OCI-LY7 (cell line): ENCODE measurements around the gene PTPN9. TPM values are rescaled to one million over a fixed set of nuclear protein-coding genes. Genes with fewer than 3 reads are reported as not detected.
A peak's percentile ranks its signal among the peaks of the same experiment; 100 is the strongest.

Experiments used
- BruUV-seq: library from RNA; stranded (reverse); fragments of 400-500 nt; replicated peaks from 2 replicates; lab custom pipeline; 2021; lab: Mats Ljungman, UMichigan
- CTCF ChIA-PET: fragments of 300-600 bp; sonication (Branson Sonifier 250); formaldehyde crosslinking; loops from one replicate; lab custom pipeline; 2022; ENCODE audit warnings: antibody characterized with exemption; ENCODE audit not compliant: unreplicated experiment; lab: Charles Lee
- POLR2A ChIA-PET: fragments of 300-600 bp; sonication (Branson Sonifier 250); formaldehyde crosslinking; loops from one replicate; lab custom pipeline; 2022; ENCODE audit warnings: antibody characterized with exemption; lab: Charles Lee
- DNase-seq: peaks from one replicate; pipeline ENCODE4 v3.0.0-alpha.2; 2015; ENCODE audit warnings: low spot score
- H2AFZ ChIP-seq: fragments of 200-600 bp; sonication (generic), shearing (Covaris generic); 2 replicates; pipeline ENCODE4 v1.6.1; 2014; ENCODE audit warnings: mild to moderate bottlenecking, antibody characterized with exemption, low read length, moderate library complexity
- H3K27ac ChIP-seq: fragments of 200-600 bp; sonication (generic); 2 replicates; pipeline ENCODE4 v1.5.1; 2014; ENCODE audit warnings: mixed run types, low read depth, mild to moderate bottlenecking, moderate library complexity, low read length, inconsistent platforms; ENCODE audit not compliant: poor library complexity, severe bottlenecking
- H3K36me3 ChIP-seq: fragments of 200-600 bp; sonication (generic); 2 replicates; pipeline ENCODE4 v1.6.1; 2014; ENCODE audit warnings: mild to moderate bottlenecking, antibody characterized with exemption, low read length, moderate library complexity, mixed read lengths; ENCODE audit not compliant: insufficient read depth
- H3K4me1 ChIP-seq: fragments of 200-600 bp; sonication (generic); 2 replicates; pipeline ENCODE4 v1.5.1; 2014; ENCODE audit warnings: mild to moderate bottlenecking, low read length; ENCODE audit not compliant: insufficient read depth, poor library complexity, severe bottlenecking
- H3K4me2 ChIP-seq: fragments of 200-600 bp; sonication (generic); 2 replicates; pipeline ENCODE4 v1.6.1; 2014; ENCODE audit warnings: mild to moderate bottlenecking, low read length
- H3K4me3 ChIP-seq: fragments of 200-600 bp; sonication (generic); 2 replicates; pipeline ENCODE4 v1.5.1; 2014; ENCODE audit warnings: mild to moderate bottlenecking, low read depth, low read length; ENCODE audit not compliant: poor library complexity, severe bottlenecking
- H3K79me2 ChIP-seq: fragments of 200-600 bp; sonication (generic); 2 replicates; pipeline ENCODE4 v1.6.1; 2016; ENCODE audit warnings: low read depth, mild to moderate bottlenecking, low read length, moderate library complexity, mixed read lengths; ENCODE audit not compliant: insufficient read depth
- H3K9me2 ChIP-seq: fragments of 200-600 bp; sonication (generic); 2 replicates; pipeline ENCODE4 v1.6.1; 2016; ENCODE audit warnings: mild to moderate bottlenecking, low read length, mixed read lengths; ENCODE audit not compliant: insufficient read depth
- H3K9me3 ChIP-seq: fragments of 200-600 bp; sonication (generic); 2 replicates; pipeline ENCODE4 v1.6.1; 2014; ENCODE audit warnings: mild to moderate bottlenecking, mixed run types, low read length, mixed read lengths
- H4K20me1 ChIP-seq: fragments of 200-600 bp; sonication (generic); 2 replicates; pipeline ENCODE4 v1.6.1; 2014; ENCODE audit warnings: mild to moderate bottlenecking, antibody characterized with exemption, low read length, moderate library complexity, mixed read lengths; ENCODE audit not compliant: insufficient read depth
- EZH2phosphoT487 ChIP-seq: fragments of 200-600 bp; sonication (generic); IDR thresholded peaks from 2 replicates; pipeline ENCODE4 v1.6.1; 2018; ENCODE audit warnings: low read depth, borderline replicate concordance, mild to moderate bottlenecking, mixed run types, antibody characterized with exemption, low read length, moderate library complexity, mixed read lengths
- intact Hi-C: fragments of 100-400 bp; cut with micrococcal nuclease; formaldehyde crosslinking; loops from one replicate; pipeline ENCODE4 v1.10.0; 2022; ENCODE audit not compliant: unreplicated experiment
- total RNA-seq, 2 experiments: library from RNA; depleted of rRNA in 1 of 2; stranded (reverse); fragments of >200 nt in 1 of 2; shearing (Covaris generic) in 1 of 2; gene quantifications; 2 replicates each; pipeline ENCODE4 v1.2.3, GENCODE V29; 2014 to 2022
- TF ChIP-seq, protein P1 (sequence below): fragments of 200-600 bp; sonication (generic); conservative IDR thresholded peaks from 2 replicates; pipeline ENCODE4 v1.5.1; 2014; ENCODE audit warnings: mild to moderate bottlenecking, antibody characterized with exemption, low read length, moderate library complexity, mixed read lengths

Gene PTPN9
- total RNA-seq, 2 experiments from 2014 or later, result 16.5 to 38.5 TPM

DNA sequence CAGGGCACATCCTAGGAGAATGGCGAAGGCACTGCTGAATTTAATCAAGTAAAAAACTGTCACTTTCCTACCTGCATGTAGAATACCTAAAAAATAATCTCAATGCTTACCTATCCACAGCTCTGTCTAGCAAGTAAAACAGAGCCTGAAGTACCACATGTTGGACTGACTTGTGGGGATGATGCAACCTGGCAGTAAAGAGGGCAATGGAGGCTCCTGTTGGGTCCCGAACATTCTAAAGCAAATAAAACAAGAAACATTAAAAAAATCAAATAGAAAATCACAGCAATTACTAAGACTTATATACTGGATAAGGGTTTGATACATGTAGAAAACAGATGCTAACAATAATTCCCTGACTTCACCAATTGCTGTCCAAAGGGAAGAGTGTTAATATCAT is 56.1 kb downstream of the PTPN9 start:
- ChIA-PET CTCF (interaction anchor here (0.5 kb wide), 1 partner anchor 333 kb away, joined by 3 read pairs; no protein-coding TSS in a partner anchor), POLR2A (no interaction called here)
- no peak overlapping the region for H3K4me2 ChIP-seq
- no TSS peak for BruUV-seq
- no peaks in the 10 kb centered on the region for H3K9me2 ChIP-seq
- H2AFZ ChIP-seq, result no peak overlapping the region
- H3K79me2 ChIP-seq, result no peaks in the 10 kb centered on the region
- TF ChIP-seq EZH2phosphoT487, result no peak
- TF ChIP-seq, protein P1, sequence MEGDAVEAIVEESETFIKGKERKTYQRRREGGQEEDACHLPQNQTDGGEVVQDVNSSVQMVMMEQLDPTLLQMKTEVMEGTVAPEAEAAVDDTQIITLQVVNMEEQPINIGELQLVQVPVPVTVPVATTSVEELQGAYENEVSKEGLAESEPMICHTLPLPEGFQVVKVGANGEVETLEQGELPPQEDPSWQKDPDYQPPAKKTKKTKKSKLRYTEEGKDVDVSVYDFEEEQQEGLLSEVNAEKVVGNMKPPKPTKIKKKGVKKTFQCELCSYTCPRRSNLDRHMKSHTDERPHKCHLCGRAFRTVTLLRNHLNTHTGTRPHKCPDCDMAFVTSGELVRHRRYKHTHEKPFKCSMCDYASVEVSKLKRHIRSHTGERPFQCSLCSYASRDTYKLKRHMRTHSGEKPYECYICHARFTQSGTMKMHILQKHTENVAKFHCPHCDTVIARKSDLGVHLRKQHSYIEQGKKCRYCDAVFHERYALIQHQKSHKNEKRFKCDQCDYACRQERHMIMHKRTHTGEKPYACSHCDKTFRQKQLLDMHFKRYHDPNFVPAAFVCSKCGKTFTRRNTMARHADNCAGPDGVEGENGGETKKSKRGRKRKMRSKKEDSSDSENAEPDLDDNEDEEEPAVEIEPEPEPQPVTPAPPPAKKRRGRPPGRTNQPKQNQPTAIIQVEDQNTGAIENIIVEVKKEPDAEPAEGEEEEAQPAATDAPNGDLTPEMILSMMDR, result no peak
- no peaks in the 10 kb centered on the region for H4K20me1 ChIP-seq
- no peaks in the 10 kb centered on the region for H3K9me3 ChIP-seq
- intact Hi-C loops, result no loop called here
- H3K4me3 ChIP-seq, result no peak overlapping the region
- H3K36me3 ChIP-seq, result peaks cover 63% of the 10 kb centered on the region
- no peak overlapping the region for H3K27ac ChIP-seq
- H3K4me1 ChIP-seq, result no peaks in the 10 kb centered on the region
- no peak for DNase-seq

DNA sequence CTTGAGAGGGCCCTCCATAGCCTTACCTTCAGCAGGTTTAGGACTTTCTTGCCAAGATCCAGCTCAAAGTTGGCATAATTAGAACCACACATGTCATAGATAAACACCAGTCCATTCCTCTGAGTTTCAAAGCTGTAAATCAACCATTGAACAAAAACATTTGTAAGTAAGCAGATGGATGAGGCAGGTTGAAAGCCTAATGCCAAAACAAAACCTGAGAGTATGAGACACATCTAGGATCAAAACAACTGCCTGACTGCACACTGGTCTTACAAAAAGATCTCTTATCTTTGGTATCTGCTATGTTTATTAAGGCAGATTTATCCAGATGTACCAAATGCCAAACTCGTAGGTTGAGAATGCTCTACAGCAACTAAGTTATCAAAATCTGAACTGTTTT is 61.9 kb downstream of the PTPN9 start:
- no peak for DNase-seq
- intact Hi-C loops, result no loop called here
- ChIA-PET CTCF (no interaction called here), POLR2A (interaction anchor here (0.6 kb wide), 1 partner anchor 9 kb away, joined by 3 read pairs; no protein-coding TSS in a partner anchor)
- H3K9me3 ChIP-seq, result no peaks in the 10 kb centered on the region
- H2AFZ ChIP-seq, result no peak overlapping the region
- no peaks in the 10 kb centered on the region for H3K79me2 ChIP-seq
- H4K20me1 ChIP-seq, result no peaks in the 10 kb centered on the region
- peaks cover 64% of the 10 kb centered on the region for H3K36me3 ChIP-seq
- H3K4me3 ChIP-seq, result no peak overlapping the region
- no peak overlapping the region for H3K4me2 ChIP-seq
- H3K27ac ChIP-seq, result no peak overlapping the region
- no peak for TF ChIP-seq EZH2phosphoT487
- BruUV-seq, result no TSS peak
- H3K4me1 ChIP-seq, result no peaks in the 10 kb centered on the region
- no peaks in the 10 kb centered on the region for H3K9me2 ChIP-seq

DNA sequence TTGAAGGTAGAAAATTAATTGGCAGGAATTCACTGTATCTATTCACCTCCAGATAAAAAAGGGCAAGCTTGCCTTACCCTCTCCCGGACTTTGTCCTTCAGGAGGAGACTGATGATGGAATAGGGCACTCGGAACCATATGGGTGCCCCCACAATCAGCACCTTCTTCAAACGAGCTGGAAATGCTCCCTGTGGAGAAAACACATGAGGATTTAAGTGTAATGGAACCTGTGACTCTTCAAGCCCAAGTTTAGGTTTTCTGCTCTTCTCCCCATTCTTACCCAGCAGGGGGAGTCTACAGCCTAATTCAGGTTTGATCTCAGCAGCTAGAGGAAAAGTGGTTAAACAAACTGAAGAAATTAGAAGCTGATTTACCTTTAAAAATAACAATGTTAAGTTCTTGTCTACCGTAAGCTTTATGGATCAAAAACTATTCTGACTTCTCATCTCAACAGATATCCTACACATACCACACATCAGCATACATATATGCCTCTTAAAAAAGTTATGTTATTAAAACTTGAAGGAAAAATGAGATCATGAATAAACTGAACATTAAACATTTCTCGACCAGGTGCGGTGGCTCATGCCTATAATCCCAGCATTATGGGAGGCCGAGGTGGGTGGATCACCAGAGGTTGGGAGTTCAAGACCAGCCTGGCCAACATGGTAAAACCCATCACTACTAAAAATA is 70.1 kb downstream of the PTPN9 start:
- TF ChIP-seq, protein P1, result peak; percentile 76
- no peak for TF ChIP-seq EZH2phosphoT487
- ChIA-PET POLR2A (interaction anchor here (1.3 kb wide), 2 partner anchors 16 to 129 kb away, joined by 3 to 4 read pairs; no protein-coding TSS in a partner anchor), CTCF (interaction anchor here (0.5 kb wide), 1 partner anchor 58 kb away, joined by 13 read pairs; the partner anchor contains the start of gene SIN3A)
- no TSS peak for BruUV-seq
- Histone ChIP-seq H3K27ac (no peak overlapping the region), H3K9me2 (no peaks in the 10 kb centered on the region), H3K9me3 (no peaks in the 10 kb centered on the region), H3K4me2 (no peak overlapping the region), H3K79me2 (no peaks in the 10 kb centered on the region), H3K36me3 (peaks cover 50% of the 10 kb centered on the region), H3K4me3 (no peak overlapping the region), H2AFZ (no peak overlapping the region), H3K4me1 (no peaks in the 10 kb centered on the region), H4K20me1 (no peaks in the 10 kb centered on the region)
- peak; percentile 48 for DNase-seq
- intact Hi-C loops, result loop anchor here (5.0 kb wide), 1 partner anchor 173 kb away; no protein-coding TSS in a partner anchor
